Esophagus (tissue), 2 donors: Measurements from ENCODE around the gene SLC19A2. TPM values are rescaled to one million over a fixed set of nuclear protein-coding genes. Genes with fewer than 3 reads are reported as not detected.

Source experiments
- H3K27ac ChIP-seq, 2 donors: one replicate each; pipeline ENCODE4 v1.5.1; 2013; ENCODE audit warnings: low read depth in 2 of 2, mild to moderate bottlenecking in 2 of 2, inconsistent platforms in 1 of 2, low read length in 1 of 2, moderate library complexity in 1 of 2
- H3K27me3 ChIP-seq, 2 donors: one replicate each; pipeline ENCODE4 v1.6.1; 2013; ENCODE audit warnings: low read length in 2 of 2, control low read depth in 1 of 2, mild to moderate bottlenecking in 1 of 2; ENCODE audit not compliant: insufficient read depth in 2 of 2, control insufficient read depth in 1 of 2
- H3K36me3 ChIP-seq, 2 donors: one replicate each; pipeline ENCODE4 v1.6.1; 2013; ENCODE audit warnings: low read length in 1 of 2; ENCODE audit not compliant: control insufficient read depth in 2 of 2, insufficient read depth in 2 of 2
- H3K4me1 ChIP-seq, 2 donors: one replicate each; pipeline ENCODE4 v1.6.1; 2013; ENCODE audit warnings: low read length in 1 of 2; ENCODE audit not compliant: control insufficient read depth in 2 of 2, insufficient read depth in 2 of 2
- H3K4me3 ChIP-seq, 2 donors: one replicate each; pipeline ENCODE4 v1.5.1; 2013; ENCODE audit warnings: low read length in 2 of 2, mild to moderate bottlenecking in 2 of 2, low read depth in 1 of 2, moderate library complexity in 1 of 2
- H3K9me3 ChIP-seq, 2 donors: one replicate each; pipeline ENCODE4 v1.6.1; 2013; ENCODE audit warnings: mild to moderate bottlenecking in 2 of 2, low read depth in 1 of 2, low read length in 1 of 2, moderate library complexity in 1 of 2; ENCODE audit not compliant: control insufficient read depth in 2 of 2, insufficient read depth in 1 of 2
- WGBS, 2 donors: extraction: QIAGEN DNeasy Blood & Tissue Kit; methylation state at CpG; one replicate each; pipeline ENCODE4 v1.1.7; 2013; 5-methylcytosine and 5-hydroxymethylcytosine counted together
- polyA plus RNA-seq, 2 donors: library from polyadenylated mRNA; stranded (reverse); fragments of 200-250 nt; gene quantifications; one replicate each; pipeline ENCODE4 v1.2.3, GENCODE V29; 2013
- donor health status: healthy with polysubstance abuse.
- donor health status: Bipolar disorder and iron deficiency.

Gene SLC19A2
- polyA plus RNA-seq, 2 donors: 5.7 to 8.8 TPM

- 92 to 97% methylated on average over 3 of the region's 3 CpGs for WGBS, 2 donors
- no peaks in the 10 kb centered on the region for H3K27me3 ChIP-seq
- no peak overlapping the region for H3K27ac ChIP-seq
- H3K4me1 ChIP-seq: no peaks in the 10 kb centered on the region
- H3K4me3 ChIP-seq: no peak overlapping the region
- H3K36me3 ChIP-seq: no peaks in the 10 kb centered on the region
- no peaks in the 10 kb centered on the region for H3K9me3 ChIP-seq
Observed at GRCh38 chr1:169494343-169494742, 8.6 kb upstream of the SLC19A2 start.

GRCh38 chr1:169493251-169493650 is 7.5 kb upstream of the SLC19A2 start:
- H3K4me3 ChIP-seq: no peak overlapping the region
- H3K36me3 ChIP-seq: no peaks in the 10 kb centered on the region
- no peak overlapping the region for H3K27ac ChIP-seq
- no peaks in the 10 kb centered on the region for H3K4me1 ChIP-seq
- H3K9me3 ChIP-seq: no peaks in the 10 kb centered on the region
- H3K27me3 ChIP-seq: no peaks in the 10 kb centered on the region
- WGBS, 2 donors: 81 to 82% methylated on average over 1 of the region's 1 CpG

GRCh38 chr1:169491845-169492281 is 6.1 kb upstream of the SLC19A2 start:
- no peak overlapping the region for H3K4me3 ChIP-seq
- peak overlapping the region; percentile 13 to 34 for H3K27ac ChIP-seq
- no peaks in the 10 kb centered on the region for H3K36me3 ChIP-seq
- WGBS, 2 donors: 76 to 77% methylated on average over 3 of the region's 3 CpGs
- no peaks in the 10 kb centered on the region for H3K9me3 ChIP-seq
- H3K4me1 ChIP-seq: no peaks in the 10 kb centered on the region
- H3K27me3 ChIP-seq: no peaks in the 10 kb centered on the region

GRCh38 chr1:169488157-169488556 is 2.4 kb upstream of the SLC19A2 start:
- Histone ChIP-seq H3K9me3 (no peaks in the 10 kb centered on the region), H3K27me3 (no peaks in the 10 kb centered on the region), H3K4me1 (no peaks in the 10 kb centered on the region), H3K4me3 (no peak overlapping the region), H3K36me3 (no peaks in the 10 kb centered on the region), H3K27ac (no peak overlapping the region)
- 79 to 89% methylated on average over 4 of the region's 4 CpGs for WGBS, 2 donors

GRCh38 chr1:169487561-169487960 is 1.8 kb upstream of the SLC19A2 start:
- no peaks in the 10 kb centered on the region for H3K36me3 ChIP-seq
- H3K27ac ChIP-seq: no peak overlapping the region
- no peaks in the 10 kb centered on the region for H3K4me1 ChIP-seq
- no peak overlapping the region for H3K4me3 ChIP-seq
- WGBS, 2 donors: 83 to 85% methylated on average over 16 of the region's 16 CpGs
- no peaks in the 10 kb centered on the region for H3K9me3 ChIP-seq
- no peaks in the 10 kb centered on the region for H3K27me3 ChIP-seq

GRCh38 chr1:169487133-169487532 is 1.4 kb upstream of the SLC19A2 start:
- WGBS, 2 donors: 67 to 69% methylated on average over 5 of the region's 5 CpGs
- H3K27me3 ChIP-seq: no peaks in the 10 kb centered on the region
- no peaks in the 10 kb centered on the region for H3K9me3 ChIP-seq
- no peaks in the 10 kb centered on the region for H3K36me3 ChIP-seq
- H3K4me1 ChIP-seq: no peaks in the 10 kb centered on the region
- H3K4me3 ChIP-seq: no peak overlapping the region
- peak overlapping the region; percentile 55 to 96 for H3K27ac ChIP-seq

GRCh38 chr1:169486281-169487051 is 722 bp upstream of the SLC19A2 start:
- H3K4me3 ChIP-seq: peak overlapping the region; percentile 73 to 96
- no peaks in the 10 kb centered on the region for H3K4me1 ChIP-seq
- peak overlapping the region; percentile 96 for H3K27ac ChIP-seq
- H3K9me3 ChIP-seq: no peaks in the 10 kb centered on the region
- H3K27me3 ChIP-seq: no peaks in the 10 kb centered on the region
- H3K36me3 ChIP-seq: no peaks in the 10 kb centered on the region
- 2 to 3% methylated on average over 14 of the region's 14 CpGs for WGBS, 2 donors

- WGBS, 2 donors: 12 to 13% methylated on average over 15 of the region's 15 CpGs
- Histone ChIP-seq H3K27me3 (no peaks in the 10 kb centered on the region), H3K9me3 (no peaks in the 10 kb centered on the region), H3K4me3 (peak overlapping the region; percentile 73 to 96), H3K4me1 (no peaks in the 10 kb centered on the region), H3K36me3 (no peaks in the 10 kb centered on the region), H3K27ac (peak overlapping the region; percentile 96)
Observed at GRCh38 chr1:169484683-169485430, 887 bp downstream of the SLC19A2 start.

GRCh38 chr1:169484101-169484500 is 1.6 kb downstream of the SLC19A2 start:
- Histone ChIP-seq H3K4me3 (peak overlapping the region in 1 of 2 donors; percentile 73), H3K27ac (peak overlapping the region; percentile 9 to 76), H3K27me3 (no peaks in the 10 kb centered on the region), H3K9me3 (no peaks in the 10 kb centered on the region), H3K36me3 (no peaks in the 10 kb centered on the region), H3K4me1 (no peaks in the 10 kb centered on the region)
- WGBS, 2 donors: 51 to 53% methylated on average over 4 of the region's 4 CpGs
